GM19397 (cell line): Measurements from ENCODE around the gene SLC30A4.
"Not testable (repeated sequence)": the region's sequence is repeated elsewhere in the genome, so short reads cannot be mapped to it uniquely, and the experiment has no call there.

Source experiments
- ATAC-seq: cut with Tn5 transposase; IDR thresholded peaks from one replicate; pipeline ENCODE4 v1.9.1; 2021; ENCODE audit warnings: mild to moderate bottlenecking, moderate library complexity; ENCODE audit not compliant: unreplicated experiment

The SLC30A4 gene

GRCh38 chr15:45510758-45511280 is 11.7 kb downstream of the SLC30A4 start:
- ATAC-seq: no peak

- ATAC-seq: not testable (repeated sequence)
These were observed 15.4 kb downstream of the SLC30A4 start for GRCh38 chr15:45507143-45507542.

GRCh38 chr15:45499426-45499825 is 23.1 kb downstream of the SLC30A4 start:
- ATAC-seq: no peak

- ATAC-seq: no peak
These were observed 23.9 kb downstream of the SLC30A4 start for GRCh38 chr15:45498701-45499100.

GRCh38 chr15:45497261-45497660 is 25.3 kb downstream of the SLC30A4 start:
- no peak for ATAC-seq

GRCh38 chr15:45496658-45497057 is 25.9 kb downstream of the SLC30A4 start:
- no peak for ATAC-seq

- ATAC-seq: no peak
These were observed 27.0 kb downstream of the SLC30A4 start for GRCh38 chr15:45495588-45495987.

- no peak for ATAC-seq
These were observed 32.8 kb downstream of the SLC30A4 start for GRCh38 chr15:45489690-45490238.

- ATAC-seq: no peak
These were observed 36.2 kb downstream of the SLC30A4 start for GRCh38 chr15:45486317-45486716.

GRCh38 chr15:45481135-45481534 is 41.4 kb downstream of the SLC30A4 start:
- ATAC-seq: no peak

- no peak for ATAC-seq
These were observed 46.1 kb downstream of the SLC30A4 start for GRCh38 chr15:45476410-45476809.

- ATAC-seq: no peak
These were observed 47.8 kb downstream of the SLC30A4 start for GRCh38 chr15:45474799-45475198.

GRCh38 chr15:45473068-45473467 is 49.5 kb downstream of the SLC30A4 start:
- no peak for ATAC-seq

GRCh38 chr15:45471151-45471550 is 51.4 kb downstream of the SLC30A4 start:
- ATAC-seq: no peak

- ATAC-seq: no peak
These were observed 53.1 kb downstream of the SLC30A4 start for GRCh38 chr15:45469441-45469840.

- no peak for ATAC-seq
These were observed 53.5 kb downstream of the SLC30A4 start for GRCh38 chr15:45469027-45469426.

- no peak for ATAC-seq
These were observed 54.3 kb downstream of the SLC30A4 start for GRCh38 chr15:45468294-45468693.

GRCh38 chr15:45458746-45459403 is 63.7 kb downstream of the SLC30A4 start:
- no peak for ATAC-seq

- peak; percentile 61 for ATAC-seq
These were observed 64.7 kb downstream of the SLC30A4 start for GRCh38 chr15:45457641-45458539.

- no peak for ATAC-seq
These were observed 65.3 kb downstream of the SLC30A4 start for GRCh38 chr15:45457220-45457619.

- ATAC-seq: no peak
These were observed 66.1 kb downstream of the SLC30A4 start for GRCh38 chr15:45456212-45457106.
